Measurements from ENCODE around the gene APOLD1.
A peak's percentile ranks its signal among the peaks of the same experiment; 100 is the strongest.

The APOLD1 gene

DNA sequence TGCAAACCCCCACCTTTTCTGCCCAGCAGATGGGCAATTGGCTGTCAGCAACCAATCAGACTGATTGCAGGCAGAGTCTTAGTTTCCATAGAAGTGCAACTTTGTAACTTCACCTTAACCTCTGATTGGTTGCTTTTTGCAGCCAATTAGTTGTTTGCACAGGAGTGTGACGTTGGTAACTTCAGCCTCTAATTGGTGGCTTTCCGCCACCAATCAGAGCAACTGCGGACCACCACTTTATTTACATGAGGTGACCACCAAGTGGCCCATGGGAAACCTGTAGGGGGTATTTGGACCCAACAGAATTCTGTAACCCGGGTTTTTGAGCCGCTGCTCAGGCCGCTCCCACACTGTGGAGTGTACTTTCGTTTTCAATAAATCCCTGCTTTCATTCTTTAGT lies 36.0 kb upstream of the APOLD1 start:
- H4K20me1 ChIP-seq: peaks cover 56% of the 10 kb centered on the region; the same call in 1 of the 2 replicates

GRCh38 chr12:12755923-12756322 lies 29.5 kb upstream of the APOLD1 start:
- Histone ChIP-seq H3K4me2 (no peak overlapping the region; the same call in 1 of the 2 replicates), H3K4me3 (no peak overlapping the region), H4K20me1 (peaks cover 33% of the 10 kb centered on the region; the same call in 1 of the 2 replicates), H3K9me3 (no peaks in the 10 kb centered on the region), H3K36me3 (peaks cover 36% of the 10 kb centered on the region), H3K27ac (no peak overlapping the region), H3K9ac (no peak overlapping the region), H3K27me3 (no peaks in the 10 kb centered on the region), H3K4me1 (peaks cover 18% of the 10 kb centered on the region)
- no peak for TF ChIP-seq Cebpa-rat (IDR thresholded peaks at IDR 0.05)

More for the DNA sequence above, 36.0 kb upstream of the APOLD1 start:
- Histone ChIP-seq H3K9ac (no peak overlapping the region), H3K4me3 (no peak overlapping the region), H3K9me3 (0 out of 2 replicates have a peak, but pooled peaks cover 4% of the 10 kb centered on the region), H3K27me3 (no peaks in the 10 kb centered on the region), H3K27ac (no peak overlapping the region), H3K36me3 (peaks cover 85% of the 10 kb centered on the region), H3K4me2 (no peak overlapping the region), H3K4me1 (peaks cover 9% of the 10 kb centered on the region)
- no peak for TF ChIP-seq Cebpa-rat (IDR thresholded peaks at IDR 0.05)

GRCh38 chr12:12757121-12757520 lies 28.3 kb upstream of the APOLD1 start:
- no peaks in the 10 kb centered on the region for H3K9me3 ChIP-seq
- H3K4me2 ChIP-seq: peak overlapping the region; percentile 60
- no peak overlapping the region for H3K27ac ChIP-seq
- no peaks in the 10 kb centered on the region for H3K27me3 ChIP-seq
- H3K4me3 ChIP-seq: no peak overlapping the region
- TF ChIP-seq Cebpa-rat (IDR thresholded peaks at IDR 0.05): no peak
- H4K20me1 ChIP-seq: peaks cover 25% of the 10 kb centered on the region; the same call in 1 of the 2 replicates
- 0 out of 2 replicates have a peak overlapping the region, but pooled peaks have one; percentile 31 for H3K9ac ChIP-seq
- peaks cover 30% of the 10 kb centered on the region for H3K36me3 ChIP-seq
- peaks cover 18% of the 10 kb centered on the region for H3K4me1 ChIP-seq

DNA sequence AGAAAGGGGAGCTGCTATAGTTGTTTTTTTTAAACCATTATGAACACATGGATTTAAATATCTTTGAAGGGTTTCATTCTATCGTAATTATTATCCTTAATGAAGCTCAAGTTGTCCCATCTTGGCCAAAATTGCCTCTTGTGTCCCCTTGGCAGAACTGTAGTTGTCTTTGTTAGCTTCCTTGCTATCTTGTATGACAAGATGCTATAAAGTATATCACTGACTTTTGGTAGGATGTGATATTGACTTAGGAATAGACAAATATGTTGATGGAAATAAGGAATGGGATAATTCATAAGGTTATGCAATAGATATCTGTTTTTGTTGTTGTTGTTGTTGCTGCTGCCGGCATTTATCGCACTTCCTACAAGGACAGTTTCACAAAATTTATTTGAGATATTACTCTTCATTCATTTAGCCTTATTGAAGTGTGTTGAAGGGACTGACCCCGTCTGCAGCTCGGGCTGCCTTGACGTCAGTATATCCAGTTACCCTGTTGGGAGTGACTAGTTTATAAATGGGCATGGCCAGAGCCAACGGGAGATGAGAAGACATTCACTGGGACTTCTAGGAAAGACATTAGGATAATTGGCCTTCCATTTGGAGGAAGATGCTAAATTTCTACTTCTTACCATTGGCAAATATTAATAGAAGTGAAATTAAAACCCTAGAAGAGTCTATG lies 26.1 kb upstream of the APOLD1 start:
- Histone ChIP-seq H3K4me3 (no peak overlapping the region), H3K9ac (no peak overlapping the region), H3K4me2 (no peak overlapping the region), H3K4me1 (peaks cover 18% of the 10 kb centered on the region), H3K27me3 (no peaks in the 10 kb centered on the region), H3K9me3 (no peaks in the 10 kb centered on the region), H3K27ac (no peak overlapping the region), H4K20me1 (peaks cover 21% of the 10 kb centered on the region; the same call in 1 of the 2 replicates), H3K36me3 (peaks cover 26% of the 10 kb centered on the region)
- TF ChIP-seq Cebpa-rat (IDR thresholded peaks at IDR 0.05): no peak

- H3K27me3 ChIP-seq: no peaks in the 10 kb centered on the region
- H3K4me3 ChIP-seq: no peak overlapping the region
- no peak overlapping the region for H3K9ac ChIP-seq
- no peak for TF ChIP-seq Cebpa-rat (IDR thresholded peaks at IDR 0.05)
- H3K4me2 ChIP-seq: no peak overlapping the region
- H3K36me3 ChIP-seq: peaks cover 69% of the 10 kb centered on the region
- H3K9me3 ChIP-seq: peaks cover 38% of the 10 kb centered on the region
- no peaks in the 10 kb centered on the region for H4K20me1 ChIP-seq
- no peak overlapping the region for H3K27ac ChIP-seq
- no peaks in the 10 kb centered on the region for H3K4me1 ChIP-seq
Measured at GRCh38 chr12:12764824-12765223, 20.6 kb upstream of the APOLD1 start.

DNA sequence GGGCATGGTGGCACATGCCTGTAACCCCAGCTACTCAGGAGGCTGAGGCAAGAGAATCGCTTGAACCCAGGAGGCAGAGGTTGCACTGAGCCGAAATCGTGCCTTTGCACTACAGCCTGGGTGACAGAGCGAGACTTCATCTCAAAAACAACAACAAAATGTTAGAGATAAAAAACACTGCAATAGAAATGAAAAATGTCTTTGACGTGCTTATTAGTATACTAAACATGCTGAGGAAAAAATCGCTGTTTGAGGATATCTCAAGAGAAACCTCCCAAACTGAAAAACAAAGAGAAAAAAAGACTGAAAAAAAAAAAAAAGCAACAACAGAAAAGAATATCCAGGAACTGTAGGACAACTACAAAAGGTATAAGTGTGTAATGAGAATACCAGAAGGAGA lies 15.2 kb upstream of the APOLD1 start:
- H3K27ac ChIP-seq: no peak overlapping the region
- H3K9me3 ChIP-seq: peaks cover 62% of the 10 kb centered on the region
- no peaks in the 10 kb centered on the region for H3K4me1 ChIP-seq
- no peak overlapping the region for H3K4me3 ChIP-seq
- no peak for TF ChIP-seq Cebpa-rat (IDR thresholded peaks at IDR 0.05)
- peaks cover 51% of the 10 kb centered on the region for H3K36me3 ChIP-seq
- no peak overlapping the region for H3K9ac ChIP-seq
- H4K20me1 ChIP-seq: no peaks in the 10 kb centered on the region
- no peaks in the 10 kb centered on the region for H3K27me3 ChIP-seq
- H3K4me2 ChIP-seq: no peak overlapping the region

GRCh38 chr12:12774791-12775190 lies 10.7 kb upstream of the APOLD1 start:
- Histone ChIP-seq H3K9me3 (peaks cover 28% of the 10 kb centered on the region), H3K27ac (no peak overlapping the region), H3K36me3 (peaks cover 28% of the 10 kb centered on the region), H4K20me1 (no peaks in the 10 kb centered on the region), H3K4me2 (no peak overlapping the region), H3K9ac (no peak overlapping the region), H3K4me3 (no peak overlapping the region), H3K27me3 (no peaks in the 10 kb centered on the region), H3K4me1 (no peaks in the 10 kb centered on the region)
- TF ChIP-seq Cebpa-rat (IDR thresholded peaks at IDR 0.05): no peak

- Histone ChIP-seq H3K9ac (no peak overlapping the region), H3K4me2 (no peak overlapping the region), H3K27ac (no peak overlapping the region), H4K20me1 (no peaks in the 10 kb centered on the region), H3K4me3 (no peak overlapping the region), H3K9me3 (peaks cover 13% of the 10 kb centered on the region), H3K27me3 (no peaks in the 10 kb centered on the region), H3K36me3 (peaks cover 19% of the 10 kb centered on the region), H3K4me1 (no peaks in the 10 kb centered on the region)
- peak; percentile 47; the same call in 1 of the 2 replicates for TF ChIP-seq Cebpa-rat (IDR thresholded peaks at IDR 0.05)
Measured at GRCh38 chr12:12776261-12776660, 9.2 kb upstream of the APOLD1 start.

- Histone ChIP-seq H3K36me3 (peaks cover 16% of the 10 kb centered on the region; the same call in 1 of the 2 replicates), H3K27ac (no peak overlapping the region), H3K4me1 (no peaks in the 10 kb centered on the region), H3K27me3 (no peaks in the 10 kb centered on the region), H3K4me3 (no peak overlapping the region), H3K9ac (no peak overlapping the region), H3K4me2 (no peak overlapping the region), H3K9me3 (peaks cover 11% of the 10 kb centered on the region), H4K20me1 (no peaks in the 10 kb centered on the region)
- TF ChIP-seq Cebpa-rat (IDR thresholded peaks at IDR 0.05): no peak
Measured at GRCh38 chr12:12777092-12777491, 8.4 kb upstream of the APOLD1 start.

GRCh38 chr12:12779007-12779406 lies 6.5 kb upstream of the APOLD1 start:
- Histone ChIP-seq H3K36me3 (peaks cover 16% of the 10 kb centered on the region; the same call in 1 of the 2 replicates), H3K4me2 (no peak overlapping the region), H3K4me3 (no peak overlapping the region), H3K27me3 (no peaks in the 10 kb centered on the region), H3K4me1 (peaks cover 1% of the 10 kb centered on the region; the same call in 1 of the 2 replicates), H4K20me1 (no peaks in the 10 kb centered on the region), H3K9me3 (no peaks in the 10 kb centered on the region), H3K27ac (no peak overlapping the region), H3K9ac (no peak overlapping the region)
- TF ChIP-seq Cebpa-rat (IDR thresholded peaks at IDR 0.05): no peak
